GM12878 (cell line): ENCODE measurements around the gene GDA. TPM values are rescaled to one million over a fixed set of nuclear protein-coding genes. Genes with fewer than 3 reads are reported as not detected.

Experiments used
- ATAC-seq: fragments of 200-7000 bp; cut with Tn5 transposase; 3 replicates; pipeline ENCODE4 v1.9.1; 2020; ENCODE audit warnings: mild to moderate bottlenecking, moderate library complexity
- BruUV-seq: library from RNA; stranded (reverse); fragments of 400-500 nt; replicated peaks from 2 replicates; lab custom pipeline; 2021; lab: Mats Ljungman, UMichigan
- CTCF ChIA-PET: fragments of 300-600 bp; sonication (Branson Sonifier 250); formaldehyde crosslinking; extraction: SDS; loops from one replicate; lab custom pipeline; 2021; ENCODE audit warnings: inconsistent platforms; lab: Yijun Ruan, JAX
- POLR2A ChIA-PET: fragments of 350-600 bp; formaldehyde crosslinking; extraction: SDS; loops from one replicate; lab custom pipeline; 2021; ENCODE audit warnings: inconsistent platforms; lab: Charles Lee
- RAD21 ChIA-PET: fragments of 300-600 bp; sonication (Branson Sonifier 250); formaldehyde crosslinking; loops from one replicate; lab custom pipeline; 2023; ENCODE audit warnings: antibody characterized with exemption; ENCODE audit not compliant: unreplicated experiment; lab: Charles Lee
- SMC1A ChIA-PET: fragments of 300-600 bp; sonication (Branson Sonifier 250); formaldehyde crosslinking; loops from one replicate; lab custom pipeline; 2023; ENCODE audit not compliant: unreplicated experiment, uncharacterized antibody; lab: Charles Lee
- DNase-seq: peaks from one replicate; pipeline ENCODE4 v3.0.0-alpha.2; 2011; ENCODE audit warnings: low read depth, low spot score
- FAIRE-seq: peaks from 3 replicates; lab custom pipeline; 2011; peaks lifted over from hg19 to GRCh38; lab: Jason Lieb, UNC
- H2AFZ ChIP-seq: 2 replicates; pipeline ENCODE4 v1.6.0; 2011; ENCODE audit warnings: low read depth, low read length, control low read depth; ENCODE audit not compliant: control insufficient read depth
- H3K27ac ChIP-seq: 2 replicates; pipeline ENCODE4 v1.5.1; 2011; ENCODE audit warnings: control low read depth; ENCODE audit not compliant: control insufficient read depth, insufficient read depth
- H3K27me3 ChIP-seq, 2 experiments: replicated peaks in 1 of 2; 2 replicates each; pipeline versions ENCODE4 v1.6.0 to v1.6.1; 2011; ENCODE audit warnings: low read length in 1 of 2; ENCODE audit not compliant: control insufficient read depth in 2 of 2, insufficient read depth in 2 of 2
- H3K36me3 ChIP-seq, 2 experiments: 2 replicates each; pipeline ENCODE4 v1.5.1; 2011; ENCODE audit warnings: low read length in 1 of 2; ENCODE audit not compliant: control insufficient read depth in 2 of 2, insufficient read depth in 2 of 2
- H3K4me1 ChIP-seq: 2 replicates; pipeline ENCODE4 v1.6.1; 2011; ENCODE audit warnings: mild to moderate bottlenecking, low read length, moderate library complexity, mixed read lengths; ENCODE audit not compliant: control insufficient read depth, insufficient read depth
- H3K4me2 ChIP-seq: 2 replicates; pipeline ENCODE4 v1.6.0; 2011; ENCODE audit warnings: control low read depth; ENCODE audit not compliant: control insufficient read depth, insufficient read depth
- H3K4me3 ChIP-seq: fragments of 200-600 bp; sonication (generic); 2 replicates; pipeline ENCODE4 v1.5.1; 2016
- H3K79me2 ChIP-seq: 2 replicates; pipeline ENCODE4 v1.6.0; 2011; ENCODE audit warnings: low read length; ENCODE audit not compliant: control insufficient read depth, insufficient read depth
- H3K9ac ChIP-seq: 2 replicates; pipeline ENCODE4 v1.8.0; 2011; ENCODE audit warnings: low read length, control low read depth, mixed read lengths; ENCODE audit not compliant: control insufficient read depth, insufficient read depth
- H3K9me3 ChIP-seq: replicated peaks from 3 replicates; pipeline ENCODE4 v1.5.1; 2011; ENCODE audit warnings: mild to moderate bottlenecking, low read length; ENCODE audit not compliant: control insufficient read depth, insufficient read depth
- H4K20me1 ChIP-seq: 2 replicates; pipeline ENCODE4 v1.6.0; 2011; ENCODE audit not compliant: control insufficient read depth, insufficient read depth
- HDAC6 ChIP-seq: fragments of 200-600 bp; sonication (generic); IDR thresholded peaks from one replicate; pipeline ENCODE4 v1.8.0; 2017; ENCODE audit warnings: antibody characterized with exemption; ENCODE audit not compliant: unreplicated experiment
- HDGF ChIP-seq: fragments of 450-650 bp; IDR thresholded peaks from 2 replicates; pipeline ENCODE4 v1.6.1; 2016; ENCODE audit warnings: antibody characterized with exemption
- RAD21 ChIP-seq: IDR thresholded peaks from 2 replicates; pipeline ENCODE4 v1.6.1; 2011; ENCODE audit warnings: mild to moderate bottlenecking, low read depth, low read length, moderate library complexity; ENCODE audit not compliant: insufficient read depth
- YBX1 ChIP-seq: fragments of 450-650 bp; IDR thresholded peaks from 2 replicates; pipeline ENCODE4 v1.6.1; 2016; ENCODE audit warnings: antibody characterized with exemption
- YY1 ChIP-seq: IDR thresholded peaks from 2 replicates; pipeline ENCODE4 v1.6.1; 2011; ENCODE audit warnings: low read depth, mild to moderate bottlenecking, low read length
- WGBS: methylation state at CpG from one replicate; pipeline ENCODE4 v1.1.6; 2016; ENCODE audit warnings: low lambda C conversion rate; ENCODE audit not compliant: insufficient replicate concordance, insufficient coverage; ENCODE audit errors: missing lambda C conversion rate; 5-methylcytosine and 5-hydroxymethylcytosine counted together
- in situ Hi-C: fragments of 300-500 bp; cut with MboI; formaldehyde crosslinking; loops from 9 replicates; pipeline ENCODE4 v1.14.3; 2018; ENCODE audit warnings: mixed read lengths
- intact Hi-C: fragments of 100-400 bp; cut with micrococcal nuclease; formaldehyde crosslinking; loops from one replicate; pipeline ENCODE4 v1.14.2; 2022; ENCODE audit not compliant: unreplicated experiment
- polyA plus RNA-seq, 11 experiments: library from polyadenylated mRNA; depleted of rRNA in 4 of 11; unstranded in 6 of 11; stranded (reverse) in 5 of 11; fragments of >200 nt; fragmentation: Nextera tagmentation in 4 of 11; fragmentation: Illumina TruSeq in 1 of 11; extraction: Ambion mirVana in 4 of 11; extraction: Trizol in 1 of 11; gene quantifications; 1 replicate in 1 of 11; 2 replicates in 10 of 11; pipeline versions ENCODE4 v1.2.1 to v1.2.3, GENCODE V29; 2011 to 2016; ENCODE audit warnings: inconsistent platforms in 2 of 11, missing spikeins in 2 of 11, low read depth in 1 of 11
- total RNA-seq, 4 experiments: library from RNA; depleted of rRNA in 3 of 4; stranded (reverse); fragments of >200 nt in 3 of 4; fragmentation: Illumina TruSeq in 1 of 4; extraction: Trizol in 1 of 4; gene quantifications; 2 replicates each; pipeline versions ENCODE4 v1.2.1 to v1.2.3, GENCODE V29; 2013 to 2021
- TF ChIP-seq, protein P1 (sequence below): IDR thresholded peaks from 2 replicates; pipeline ENCODE4 v1.6.1; 2012; ENCODE audit warnings: improper control_type of control experiment, low read depth, low read length; ENCODE audit not compliant: insufficient replicate concordance
- TF ChIP-seq, protein P2 (sequence below): fragments of 450-650 bp; IDR thresholded peaks from 2 replicates; pipeline ENCODE4 v1.6.1; 2014; ENCODE audit warnings: mild to moderate bottlenecking
- TF ChIP-seq, protein P3 (sequence below): fragments of 450-650 bp; IDR thresholded peaks from 2 replicates; pipeline ENCODE4 v1.6.1; 2017; ENCODE audit warnings: mild to moderate bottlenecking, moderate library complexity
- TF ChIP-seq, protein P4 (sequence below): IDR thresholded peaks from 2 replicates; pipeline ENCODE4 v1.6.1; 2011; ENCODE audit warnings: low read depth, mild to moderate bottlenecking, low read length, moderate library complexity, borderline replicate concordance; ENCODE audit errors: extremely low read depth

GDA gene
- total and polyA plus RNA-seq, 10 of the 15 experiments (the other 5 are each of a cell fraction or from before 2014, with no cell fraction given): 0.19 to 17.9 (median 0.48) TPM; not detected in 2

DNA sequence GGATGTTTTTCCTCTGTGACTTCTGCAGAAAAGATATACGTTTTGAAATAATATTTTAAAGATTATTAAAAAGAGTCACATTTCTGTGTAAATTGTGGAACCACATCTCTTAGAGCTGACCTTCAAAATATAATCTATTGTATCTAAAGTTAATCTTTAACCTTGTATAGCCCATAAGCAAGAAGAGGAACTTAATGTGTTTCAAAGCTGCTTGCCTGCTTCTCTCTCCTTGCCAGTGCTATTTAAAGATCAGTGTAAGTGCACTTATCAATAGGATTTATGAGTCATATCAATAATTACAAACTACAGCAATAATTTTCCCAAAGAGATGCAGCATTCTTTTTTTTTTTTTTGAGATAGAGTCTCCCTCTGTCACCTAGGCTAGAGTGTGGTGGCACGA lies 29.4 kb upstream of the GDA start (continued):
- TF ChIP-seq, protein P1, sequence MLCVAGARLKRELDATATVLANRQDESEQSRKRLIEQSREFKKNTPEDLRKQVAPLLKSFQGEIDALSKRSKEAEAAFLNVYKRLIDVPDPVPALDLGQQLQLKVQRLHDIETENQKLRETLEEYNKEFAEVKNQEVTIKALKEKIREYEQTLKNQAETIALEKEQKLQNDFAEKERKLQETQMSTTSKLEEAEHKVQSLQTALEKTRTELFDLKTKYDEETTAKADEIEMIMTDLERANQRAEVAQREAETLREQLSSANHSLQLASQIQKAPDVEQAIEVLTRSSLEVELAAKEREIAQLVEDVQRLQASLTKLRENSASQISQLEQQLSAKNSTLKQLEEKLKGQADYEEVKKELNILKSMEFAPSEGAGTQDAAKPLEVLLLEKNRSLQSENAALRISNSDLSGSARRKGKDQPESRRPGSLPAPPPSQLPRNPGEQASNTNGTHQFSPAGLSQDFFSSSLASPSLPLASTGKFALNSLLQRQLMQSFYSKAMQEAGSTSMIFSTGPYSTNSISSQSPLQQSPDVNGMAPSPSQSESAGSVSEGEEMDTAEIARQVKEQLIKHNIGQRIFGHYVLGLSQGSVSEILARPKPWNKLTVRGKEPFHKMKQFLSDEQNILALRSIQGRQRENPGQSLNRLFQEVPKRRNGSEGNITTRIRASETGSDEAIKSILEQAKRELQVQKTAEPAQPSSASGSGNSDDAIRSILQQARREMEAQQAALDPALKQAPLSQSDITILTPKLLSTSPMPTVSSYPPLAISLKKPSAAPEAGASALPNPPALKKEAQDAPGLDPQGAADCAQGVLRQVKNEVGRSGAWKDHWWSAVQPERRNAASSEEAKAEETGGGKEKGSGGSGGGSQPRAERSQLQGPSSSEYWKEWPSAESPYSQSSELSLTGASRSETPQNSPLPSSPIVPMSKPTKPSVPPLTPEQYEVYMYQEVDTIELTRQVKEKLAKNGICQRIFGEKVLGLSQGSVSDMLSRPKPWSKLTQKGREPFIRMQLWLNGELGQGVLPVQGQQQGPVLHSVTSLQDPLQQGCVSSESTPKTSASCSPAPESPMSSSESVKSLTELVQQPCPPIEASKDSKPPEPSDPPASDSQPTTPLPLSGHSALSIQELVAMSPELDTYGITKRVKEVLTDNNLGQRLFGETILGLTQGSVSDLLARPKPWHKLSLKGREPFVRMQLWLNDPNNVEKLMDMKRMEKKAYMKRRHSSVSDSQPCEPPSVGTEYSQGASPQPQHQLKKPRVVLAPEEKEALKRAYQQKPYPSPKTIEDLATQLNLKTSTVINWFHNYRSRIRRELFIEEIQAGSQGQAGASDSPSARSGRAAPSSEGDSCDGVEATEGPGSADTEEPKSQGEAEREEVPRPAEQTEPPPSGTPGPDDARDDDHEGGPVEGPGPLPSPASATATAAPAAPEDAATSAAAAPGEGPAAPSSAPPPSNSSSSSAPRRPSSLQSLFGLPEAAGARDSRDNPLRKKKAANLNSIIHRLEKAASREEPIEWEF: peak; percentile 75
- TF ChIP-seq, protein P2, sequence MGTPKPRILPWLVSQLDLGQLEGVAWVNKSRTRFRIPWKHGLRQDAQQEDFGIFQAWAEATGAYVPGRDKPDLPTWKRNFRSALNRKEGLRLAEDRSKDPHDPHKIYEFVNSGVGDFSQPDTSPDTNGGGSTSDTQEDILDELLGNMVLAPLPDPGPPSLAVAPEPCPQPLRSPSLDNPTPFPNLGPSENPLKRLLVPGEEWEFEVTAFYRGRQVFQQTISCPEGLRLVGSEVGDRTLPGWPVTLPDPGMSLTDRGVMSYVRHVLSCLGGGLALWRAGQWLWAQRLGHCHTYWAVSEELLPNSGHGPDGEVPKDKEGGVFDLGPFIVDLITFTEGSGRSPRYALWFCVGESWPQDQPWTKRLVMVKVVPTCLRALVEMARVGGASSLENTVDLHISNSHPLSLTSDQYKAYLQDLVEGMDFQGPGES: no peak

GRCh38 chr9:72124947-72125346 lies 24.3 kb upstream of the GDA start:
- ChIA-PET POLR2A (no interaction called here), SMC1A (no interaction called here), CTCF (interaction anchor here (0.9 kb wide), 1 partner anchor 11 kb away, joined by 4 read pairs; no protein-coding TSS in a partner anchor), RAD21 (no interaction called here)
- 47% methylated on average over 1 of the region's 2 CpGs for WGBS
- H3K4me1 ChIP-seq: no peaks in the 10 kb centered on the region
- H3K9ac ChIP-seq: no peak overlapping the region
- no peak for DNase-seq
- in situ Hi-C loops: no loop called here
- no peaks in the 10 kb centered on the region for H3K79me2 ChIP-seq
- no peak for FAIRE-seq
- intact Hi-C loops: no loop called here
- no peaks in the 10 kb centered on the region for H3K27me3 ChIP-seq
- H3K4me2 ChIP-seq: no peak overlapping the region
- H4K20me1 ChIP-seq: no peaks in the 10 kb centered on the region
- no peak overlapping the region for H2AFZ ChIP-seq
- no peak overlapping the region for H3K27ac ChIP-seq
- no peaks in the 10 kb centered on the region for H3K9me3 ChIP-seq
- no TSS peak for BruUV-seq
- ATAC-seq: no peak
- no peak overlapping the region for H3K4me3 ChIP-seq
- no peaks in the 10 kb centered on the region for H3K36me3 ChIP-seq
- TF ChIP-seq, protein P3, sequence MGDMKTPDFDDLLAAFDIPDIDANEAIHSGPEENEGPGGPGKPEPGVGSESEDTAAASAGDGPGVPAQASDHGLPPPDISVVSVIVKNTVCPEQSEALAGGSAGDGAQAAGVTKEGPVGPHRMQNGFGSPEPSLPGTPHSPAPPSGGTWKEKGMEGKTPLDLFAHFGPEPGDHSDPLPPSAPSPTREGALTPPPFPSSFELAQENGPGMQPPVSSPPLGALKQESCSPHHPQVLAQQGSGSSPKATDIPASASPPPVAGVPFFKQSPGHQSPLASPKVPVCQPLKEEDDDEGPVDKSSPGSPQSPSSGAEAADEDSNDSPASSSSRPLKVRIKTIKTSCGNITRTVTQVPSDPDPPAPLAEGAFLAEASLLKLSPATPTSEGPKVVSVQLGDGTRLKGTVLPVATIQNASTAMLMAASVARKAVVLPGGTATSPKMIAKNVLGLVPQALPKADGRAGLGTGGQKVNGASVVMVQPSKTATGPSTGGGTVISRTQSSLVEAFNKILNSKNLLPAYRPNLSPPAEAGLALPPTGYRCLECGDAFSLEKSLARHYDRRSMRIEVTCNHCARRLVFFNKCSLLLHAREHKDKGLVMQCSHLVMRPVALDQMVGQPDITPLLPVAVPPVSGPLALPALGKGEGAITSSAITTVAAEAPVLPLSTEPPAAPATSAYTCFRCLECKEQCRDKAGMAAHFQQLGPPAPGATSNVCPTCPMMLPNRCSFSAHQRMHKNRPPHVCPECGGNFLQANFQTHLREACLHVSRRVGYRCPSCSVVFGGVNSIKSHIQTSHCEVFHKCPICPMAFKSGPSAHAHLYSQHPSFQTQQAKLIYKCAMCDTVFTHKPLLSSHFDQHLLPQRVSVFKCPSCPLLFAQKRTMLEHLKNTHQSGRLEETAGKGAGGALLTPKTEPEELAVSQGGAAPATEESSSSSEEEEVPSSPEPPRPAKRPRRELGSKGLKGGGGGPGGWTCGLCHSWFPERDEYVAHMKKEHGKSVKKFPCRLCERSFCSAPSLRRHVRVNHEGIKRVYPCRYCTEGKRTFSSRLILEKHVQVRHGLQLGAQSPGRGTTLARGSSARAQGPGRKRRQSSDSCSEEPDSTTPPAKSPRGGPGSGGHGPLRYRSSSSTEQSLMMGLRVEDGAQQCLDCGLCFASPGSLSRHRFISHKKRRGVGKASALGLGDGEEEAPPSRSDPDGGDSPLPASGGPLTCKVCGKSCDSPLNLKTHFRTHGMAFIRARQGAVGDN: no peak
- TF ChIP-seq YY1 (no peak), YBX1 (no peak), HDGF (no peak), RAD21 (no peak), HDAC6 (no peak)
- TF ChIP-seq, protein P4, sequence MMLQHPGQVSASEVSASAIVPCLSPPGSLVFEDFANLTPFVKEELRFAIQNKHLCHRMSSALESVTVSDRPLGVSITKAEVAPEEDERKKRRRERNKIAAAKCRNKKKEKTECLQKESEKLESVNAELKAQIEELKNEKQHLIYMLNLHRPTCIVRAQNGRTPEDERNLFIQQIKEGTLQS: no peak
